ENCODE data around the gene STX18.
"Not testable (repeated sequence)": the region's sequence is repeated elsewhere in the genome, so short reads cannot be mapped to it uniquely, and the experiment has no call there.

The STX18 gene

DNA sequence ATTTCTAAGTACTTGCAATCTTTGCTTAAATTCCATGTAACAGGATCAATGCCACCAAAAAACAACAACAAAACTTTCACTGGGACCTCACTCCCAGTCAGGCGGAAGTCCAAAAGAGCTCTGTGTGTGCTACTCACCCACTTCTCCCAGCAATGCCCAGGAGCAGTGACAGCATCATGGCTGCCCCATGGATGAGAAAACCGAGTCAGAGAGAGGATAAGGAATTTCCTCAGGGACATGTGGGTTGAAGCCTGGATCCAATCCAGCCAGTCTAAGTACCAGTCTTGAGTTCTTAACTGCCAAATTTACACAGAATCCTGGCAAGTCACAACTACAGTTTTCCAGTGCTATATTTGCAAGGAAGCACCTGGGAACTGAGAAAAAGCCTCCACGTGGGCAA lies 64.5 kb downstream of the STX18 start:
- no peak for DNase-seq

DNA sequence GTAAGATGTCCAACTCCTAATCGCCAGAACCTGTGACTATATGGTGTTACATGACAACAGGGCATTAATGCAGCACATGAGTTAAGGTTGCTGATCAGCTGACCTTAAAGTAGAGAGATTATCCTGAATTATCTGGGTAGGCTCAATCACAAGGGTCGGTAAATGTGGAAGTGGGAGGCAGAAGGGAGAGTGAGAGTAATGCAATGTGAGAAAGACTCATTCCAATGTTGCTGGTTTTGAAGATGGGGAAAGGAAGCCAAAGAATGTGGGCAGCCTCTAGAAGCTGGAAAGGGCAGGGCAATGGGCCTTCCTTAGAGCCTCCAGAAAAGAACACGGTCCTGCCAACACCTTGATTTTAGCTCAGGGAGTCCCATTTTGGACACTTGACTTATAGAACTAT lies 67.4 kb downstream of the STX18 start:
- DNase-seq: no peak

DNA sequence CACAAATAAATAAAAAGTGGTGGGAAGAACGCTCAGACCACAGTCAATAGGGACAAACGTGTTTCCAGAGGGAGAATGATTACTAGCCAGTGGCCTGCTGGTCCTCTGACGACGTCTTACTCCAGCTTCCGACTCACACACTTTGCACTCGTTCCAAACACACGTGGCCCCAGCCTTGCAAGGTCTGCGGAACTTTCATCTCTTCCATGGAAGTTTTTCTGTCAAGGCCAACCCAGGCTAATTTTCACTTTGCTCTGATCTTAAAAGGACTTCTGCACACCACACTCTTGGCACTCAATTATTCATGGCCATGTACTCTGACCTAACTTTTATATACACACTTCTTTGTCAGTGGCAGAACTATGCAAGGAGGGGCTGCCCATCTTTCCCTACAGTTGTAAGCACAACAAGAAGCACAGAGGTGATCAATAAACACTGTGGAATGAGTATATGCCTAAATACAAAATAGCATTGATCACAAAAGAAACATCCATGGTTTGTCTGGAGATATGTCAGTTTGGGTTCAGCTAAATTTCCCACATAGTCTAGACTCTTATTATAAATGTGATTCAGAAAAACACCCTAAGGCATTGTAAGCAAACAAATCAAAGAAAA lies 69.4 kb downstream of the STX18 start:
- no peak for DNase-seq

DNA sequence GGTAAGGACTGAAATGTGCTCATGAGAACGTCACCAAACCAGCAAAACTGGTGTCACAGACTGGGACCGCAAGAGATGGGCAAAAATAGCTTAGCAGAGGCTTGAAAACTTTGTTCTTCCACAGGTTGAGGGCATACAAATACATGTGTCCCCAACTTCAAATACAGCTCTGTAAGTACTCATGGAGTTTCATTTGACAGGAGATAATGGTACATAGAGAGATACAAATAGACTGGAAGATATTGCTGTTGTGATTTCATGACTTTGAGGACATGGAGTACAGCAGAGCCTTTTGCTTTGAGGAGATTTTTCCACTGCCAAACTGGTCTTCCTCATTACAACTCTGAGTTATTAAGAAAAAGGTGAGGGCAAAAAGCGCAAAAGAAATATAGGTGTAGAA lies 70.7 kb downstream of the STX18 start:
- no peak for DNase-seq

DNA sequence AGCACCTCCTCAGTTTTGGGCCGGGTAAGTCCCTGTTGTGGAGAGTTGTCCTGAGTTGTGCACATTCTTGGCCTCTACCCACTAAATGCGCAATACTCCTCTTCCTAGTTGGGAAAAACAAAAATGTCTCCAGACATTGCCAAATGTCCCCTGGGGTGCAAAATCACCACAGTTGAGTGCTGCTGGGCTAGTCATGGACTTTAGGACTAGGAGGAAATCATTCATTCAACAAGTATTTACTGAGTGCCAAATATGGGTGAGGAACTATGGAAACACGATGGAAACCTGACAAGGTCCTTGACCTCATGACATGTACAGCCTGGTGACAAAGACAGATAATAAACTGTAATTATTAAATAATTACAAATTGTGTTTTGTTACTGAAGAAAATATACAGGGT lies 71.6 kb downstream of the STX18 start:
- no peak for DNase-seq

GRCh38 chr4:4465238-4465637 lies 76.6 kb downstream of the STX18 start:
- not testable (repeated sequence) for DNase-seq

DNA sequence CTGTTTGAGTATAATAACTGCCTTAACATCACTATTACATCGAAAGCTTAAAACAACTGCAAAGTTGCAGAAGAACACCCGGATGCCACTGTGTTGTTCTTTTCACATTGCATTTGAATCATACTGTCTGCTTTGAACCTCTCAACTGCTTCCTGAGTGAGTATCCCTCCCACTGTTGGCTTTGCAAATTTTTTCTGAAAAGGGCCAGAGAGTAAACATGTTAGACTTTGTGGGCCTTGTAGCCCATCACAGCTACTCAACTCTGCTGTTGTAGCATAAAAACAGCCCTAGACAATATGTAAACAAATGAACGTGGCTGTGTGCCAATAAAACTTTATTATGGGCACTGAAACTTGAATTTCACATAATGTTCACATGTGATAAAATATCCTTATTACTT lies 78.9 kb downstream of the STX18 start:
- no peak for DNase-seq

GRCh38 chr4:4461850-4462249 lies 80.0 kb downstream of the STX18 start:
- DNase-seq: peak; percentile 89

- peak; percentile 18 for DNase-seq
These were observed 80.7 kb downstream of the STX18 start for GRCh38 chr4:4461178-4461577.

GRCh38 chr4:4460759-4461158 lies 81.1 kb downstream of the STX18 start:
- no peak for DNase-seq

DNA sequence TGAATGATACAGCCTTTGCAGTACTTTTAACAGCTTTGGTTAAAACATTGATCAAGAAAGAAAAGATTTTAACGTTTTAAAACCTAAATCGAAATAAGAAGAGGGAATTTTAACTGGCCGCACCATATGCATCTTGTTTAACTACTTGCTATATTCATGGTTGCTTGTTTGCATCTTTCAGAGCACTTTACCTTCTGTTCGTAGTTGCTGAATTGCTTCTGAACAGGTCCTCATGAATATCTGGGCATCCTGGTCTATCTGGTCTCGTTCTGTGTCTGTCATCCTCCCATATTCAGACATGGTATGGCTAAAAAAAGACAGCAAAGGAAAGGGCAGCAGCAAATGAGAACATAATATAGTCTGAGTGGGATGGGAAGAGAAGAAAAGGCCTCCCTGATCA lies 82.7 kb downstream of the STX18 start:
- DNase-seq: no peak

- DNase-seq: no peak
These were observed 83.9 kb downstream of the STX18 start for GRCh38 chr4:4457803-4458553.

DNA sequence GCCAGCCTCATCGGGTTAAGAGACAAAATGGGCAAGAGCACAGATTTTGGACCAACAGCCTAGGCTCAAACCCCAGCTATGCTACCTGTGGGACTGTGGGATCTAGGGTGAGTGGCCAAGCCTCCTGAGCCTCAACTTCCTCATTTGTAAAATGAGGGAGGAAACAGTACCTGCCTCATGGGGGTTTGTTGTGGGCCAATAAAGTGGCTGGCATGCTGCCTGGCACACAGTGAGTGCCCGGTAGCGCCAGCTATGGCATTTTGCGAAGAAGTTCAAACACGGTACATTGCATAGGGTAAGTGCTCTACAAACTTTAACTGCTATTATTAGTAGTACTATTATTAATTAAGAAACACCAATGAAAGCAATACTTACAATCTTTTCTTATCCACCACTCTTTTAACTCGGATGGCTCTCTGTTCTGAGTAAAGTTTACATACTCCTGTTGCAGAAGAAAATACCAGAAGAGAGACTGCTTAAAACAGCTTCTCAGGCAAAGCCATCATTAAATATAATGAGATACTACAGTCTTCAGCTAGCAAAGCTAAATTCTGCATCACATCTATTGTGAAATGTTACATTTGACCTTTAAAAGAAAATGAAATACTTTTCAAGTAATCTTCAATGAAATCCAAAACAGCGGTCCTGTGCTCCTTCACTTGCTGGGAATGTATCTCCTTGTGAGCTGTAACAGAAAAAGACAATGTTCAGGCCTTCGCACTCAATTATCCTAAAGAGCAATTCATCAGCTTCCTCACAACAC lies 84.9 kb downstream of the STX18 start:
- DNase-seq: no peak

DNA sequence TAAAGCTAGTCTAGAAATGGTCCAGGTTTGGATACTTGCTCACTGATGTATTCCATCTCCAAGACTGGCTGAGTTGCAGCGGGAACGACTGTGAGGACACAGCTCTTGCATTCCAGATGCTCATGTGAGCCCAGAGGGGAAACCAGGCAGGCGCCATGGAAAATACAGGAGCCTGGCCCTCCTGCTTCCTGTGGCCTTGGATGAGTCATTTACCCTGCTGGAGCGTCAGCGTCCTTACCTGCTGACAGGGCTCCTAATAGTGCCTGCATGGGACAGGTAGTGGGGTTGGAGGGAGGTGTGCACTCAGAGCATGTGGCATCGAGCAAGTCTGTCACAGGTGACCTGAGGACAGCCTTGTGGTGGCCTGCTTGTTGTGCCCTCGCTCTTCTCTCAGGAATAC lies 85.5 kb downstream of the STX18 start:
- DNase-seq: no peak

DNA sequence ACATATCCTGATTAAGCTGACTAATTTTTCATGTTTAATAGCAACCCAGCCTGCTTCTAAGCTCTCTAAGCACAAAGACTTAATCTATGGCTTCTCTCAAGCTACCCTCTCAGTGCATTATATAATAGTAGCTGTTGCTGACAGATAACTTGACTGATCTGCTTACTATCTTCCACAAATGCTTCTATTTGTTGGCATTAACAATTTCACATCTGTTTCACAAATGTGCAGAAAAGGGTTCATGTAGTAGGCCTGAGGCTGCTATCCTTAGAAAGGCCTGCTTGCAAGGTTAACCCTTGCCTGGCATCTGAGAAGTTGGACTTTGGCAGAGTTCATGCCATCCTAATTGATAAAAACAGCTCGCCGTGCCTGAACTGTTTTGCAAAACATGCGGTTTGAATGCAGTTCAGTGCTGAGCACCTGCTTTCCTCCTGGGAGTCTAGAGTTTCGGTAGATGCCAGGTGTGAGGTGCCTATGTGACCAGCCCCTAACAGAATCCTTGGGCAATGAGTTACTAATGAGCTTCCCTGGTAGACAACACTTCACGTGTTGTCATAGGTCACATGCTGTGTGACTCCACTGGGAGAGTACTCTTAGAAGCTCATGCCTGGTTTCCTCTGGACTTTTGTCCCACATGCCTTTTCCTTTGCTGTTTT lies 86.5 kb downstream of the STX18 start:
- no peak for DNase-seq

- no peak for DNase-seq
These were observed 95.4 kb downstream of the STX18 start for GRCh38 chr4:4446434-4446833.

- no peak for DNase-seq
These were observed 98.0 kb downstream of the STX18 start for GRCh38 chr4:4443821-4444220.

GRCh38 chr4:4440333-4441061 lies 101.4 kb downstream of the STX18 start:
- no peak for DNase-seq

DNA sequence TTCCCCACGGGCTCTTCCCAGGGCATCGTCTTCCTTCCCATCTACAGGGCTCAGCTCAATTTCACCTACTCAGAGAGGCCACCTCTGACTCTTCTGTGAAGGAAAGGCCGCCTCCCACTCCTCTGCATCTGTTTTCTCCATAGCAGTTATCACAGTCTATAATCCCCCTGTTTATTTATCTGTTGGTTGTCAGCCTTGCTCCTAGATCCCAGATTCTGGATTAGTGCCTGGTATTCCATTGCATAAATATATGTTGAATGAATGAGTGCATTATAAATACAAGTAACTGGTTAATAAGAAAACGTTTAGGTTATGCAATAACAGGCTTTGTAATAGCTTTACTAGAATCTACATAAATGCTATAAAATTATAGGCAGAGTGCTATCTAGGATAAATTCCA lies 102.1 kb downstream of the STX18 start:
- no peak for DNase-seq

- DNase-seq: no peak
These were observed 103.0 kb downstream of the STX18 start for GRCh38 chr4:4438891-4439290.

- DNase-seq: no peak
These were observed 103.9 kb downstream of the STX18 start for GRCh38 chr4:4437798-4438470.

- DNase-seq: no peak
These were observed 105.5 kb downstream of the STX18 start for GRCh38 chr4:4436244-4436823.

All from eye (tissue), 1 donor.